HepG2 (cell line): ENCODE results near the gene PLVAP. TPM values are rescaled to one million over a fixed set of nuclear protein-coding genes. Genes with fewer than 3 reads are reported as not detected.

Source experiments
- BRCA1 ChIP-seq: sonication (generic); formaldehyde crosslinking; IDR thresholded peaks from 2 replicates; pipeline ENCODE4 v1.4.0; 2020; ENCODE audit warnings: missing genetic modification reagents
- CHD2 ChIP-seq: IDR thresholded peaks from 2 replicates; pipeline ENCODE4 v1.6.1; 2011; ENCODE audit warnings: low read depth, low read length, improper control_type of control experiment
- EED ChIP-seq: sonication (generic); formaldehyde crosslinking; IDR thresholded peaks from 2 replicates; pipeline ENCODE4 v1.5.0; 2020; ENCODE audit warnings: mild to moderate bottlenecking, missing genetic modification reagents
- FOXO1 ChIP-seq: sonication (generic); formaldehyde crosslinking; IDR thresholded peaks from 2 replicates; pipeline ENCODE4 v1.4.0; 2020; ENCODE audit warnings: missing genetic modification reagents
- IRF2 ChIP-seq: IDR thresholded peaks from 2 replicates; pipeline ENCODE4 v1.6.1; 2018; ENCODE audit warnings: missing genetic modification reagents, missing compliant biosample characterization
- KLF11 ChIP-seq: IDR thresholded peaks from 2 replicates; pipeline ENCODE4 v1.6.1; 2016; ENCODE audit warnings: missing compliant biosample characterization
- KLF12 ChIP-seq: sonication (generic); formaldehyde crosslinking; IDR thresholded peaks from 2 replicates; pipeline ENCODE4 v1.4.0; 2020; ENCODE audit warnings: missing genetic modification reagents, borderline replicate concordance
- NFYB ChIP-seq: sonication (generic); formaldehyde crosslinking; IDR thresholded peaks from 2 replicates; pipeline ENCODE4 v1.4.0; 2020; ENCODE audit warnings: missing genetic modification reagents
- TARDBP ChIP-seq: sonication (generic); formaldehyde crosslinking; IDR thresholded peaks from 2 replicates; pipeline ENCODE4 v1.8.0; 2022; ENCODE audit warnings: mild to moderate bottlenecking, missing genetic modification reagents
- TCF7 ChIP-seq: sonication (generic); IDR thresholded peaks from 2 replicates; pipeline ENCODE4 v1.6.1; 2016; ENCODE audit warnings: antibody characterized with exemption, low read depth
- U2AF2 ChIP-seq: fragments of 200-400 bp; formaldehyde crosslinking; IDR thresholded peaks from 2 replicates; pipeline ENCODE4 v1.6.1; 2017; ENCODE audit warnings: low read depth, mild to moderate bottlenecking, low read length
- ZNF337 ChIP-seq: sonication (generic); formaldehyde crosslinking; IDR thresholded peaks from 2 replicates; pipeline ENCODE4 v1.5.1; 2020; ENCODE audit warnings: missing genetic modification reagents, low read depth, mild to moderate bottlenecking, borderline replicate concordance
- ZNF589 ChIP-seq: sonication (generic); formaldehyde crosslinking; conservative IDR thresholded peaks from 2 replicates; pipeline ENCODE4 v1.8.0; 2022; ENCODE audit warnings: mild to moderate bottlenecking, moderate library complexity, missing genetic modification reagents
- ZNF768 ChIP-seq: sonication (generic); formaldehyde crosslinking; IDR thresholded peaks from 2 replicates; pipeline ENCODE4 v1.4.0; 2020; ENCODE audit warnings: missing genetic modification reagents
- ZNF780A ChIP-seq: sonication (generic); formaldehyde crosslinking; IDR thresholded peaks from 2 replicates; pipeline ENCODE4 v1.8.0; 2022; ENCODE audit warnings: mild to moderate bottlenecking, missing genetic modification reagents, moderate library complexity
- polyA plus RNA-seq, 8 experiments: library from polyadenylated mRNA; depleted of rRNA in 3 of 8; stranded (reverse) in 7 of 8; unstranded in 1 of 8; fragments of >200 nt; fragmentation: Illumina TruSeq in 4 of 8; extraction: Trizol in 4 of 8; gene quantifications; 2 replicates each; pipeline versions ENCODE4 v1.2.1 to v1.2.3, GENCODE V29; 2011 to 2016; ENCODE audit warnings: low read depth in 4 of 8, missing spikeins in 1 of 8, mixed read lengths in 1 of 8; ENCODE audit not compliant: insufficient read depth in 1 of 8
- total RNA-seq, 5 experiments: library from RNA; depleted of rRNA; stranded (reverse); fragments of >200 nt; fragmentation: Illumina TruSeq; extraction: Trizol; gene quantifications; 2 replicates each; pipeline ENCODE4 v1.2.3, GENCODE V29; 2016; ENCODE audit warnings: low read depth in 1 of 5
- TF ChIP-seq, protein P1 (sequence below): sonication (generic); formaldehyde crosslinking; IDR thresholded peaks from 2 replicates; pipeline ENCODE4 v1.4.0; 2020; ENCODE audit warnings: low read depth, mild to moderate bottlenecking, missing genetic modification reagents
- TF ChIP-seq, protein P2 (sequence below): sonication (generic); formaldehyde crosslinking; IDR thresholded peaks from 2 replicates; pipeline ENCODE4 v1.8.0; 2022; ENCODE audit warnings: low read depth, missing genetic modification reagents
- TF ChIP-seq, protein P3 (sequence below): sonication (generic); formaldehyde crosslinking; IDR thresholded peaks from 2 replicates; pipeline ENCODE4; 2020; ENCODE audit warnings: missing genetic modification reagents, mild to moderate bottlenecking, borderline replicate concordance
- TF ChIP-seq, protein P4 (sequence below): sonication (generic); formaldehyde crosslinking; IDR thresholded peaks from 2 replicates; pipeline ENCODE4 v1.5.1; 2020; ENCODE audit warnings: mild to moderate bottlenecking, missing genetic modification reagents, borderline replicate concordance

Gene PLVAP
- total and polyA plus RNA-seq, 2 of the 13 experiments (the other 11 are each of a cell fraction or from before 2014, with no cell fraction given), result 0.26 TPM; not detected in 1

DNA sequence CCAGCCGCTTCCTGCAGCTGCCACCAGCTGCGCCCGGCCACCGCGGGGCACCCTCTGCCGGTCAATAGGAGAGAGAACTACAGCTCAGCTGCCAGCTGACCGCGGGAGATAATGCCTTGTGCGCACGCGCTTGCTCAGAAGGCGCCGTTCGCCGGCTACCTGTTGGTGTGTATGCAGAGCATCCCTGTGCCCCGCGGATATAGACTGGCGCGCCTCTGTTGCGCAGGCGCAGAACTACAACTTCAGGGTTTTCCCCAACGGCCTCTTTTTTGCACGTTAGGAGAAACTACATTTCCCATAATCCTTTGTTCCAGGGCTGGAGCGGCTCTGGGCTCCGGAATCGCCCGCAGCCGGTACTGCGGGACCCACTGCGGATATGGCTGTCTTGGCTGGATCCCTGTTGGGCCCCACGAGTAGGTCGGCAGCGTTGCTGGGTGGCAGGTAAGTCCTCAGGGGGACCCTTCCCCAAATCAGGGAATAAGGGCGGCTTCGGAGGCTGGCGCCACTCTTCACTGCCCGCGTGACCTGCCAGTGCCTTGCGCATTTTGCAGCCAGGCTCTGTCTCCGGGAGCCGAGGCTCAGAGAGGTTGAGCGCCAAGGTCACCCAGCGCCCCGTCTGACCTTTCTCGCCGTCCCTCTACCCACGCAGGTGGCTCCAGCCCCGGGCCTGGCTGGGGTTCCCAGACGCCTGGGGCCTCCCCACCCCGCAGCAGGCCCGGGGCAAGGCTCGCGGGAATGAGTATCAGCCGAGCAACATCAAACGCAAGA, 71.4 kb downstream of the PLVAP start, which contains the start of gene MRPL34 (continued):
- TF ChIP-seq, protein P1, sequence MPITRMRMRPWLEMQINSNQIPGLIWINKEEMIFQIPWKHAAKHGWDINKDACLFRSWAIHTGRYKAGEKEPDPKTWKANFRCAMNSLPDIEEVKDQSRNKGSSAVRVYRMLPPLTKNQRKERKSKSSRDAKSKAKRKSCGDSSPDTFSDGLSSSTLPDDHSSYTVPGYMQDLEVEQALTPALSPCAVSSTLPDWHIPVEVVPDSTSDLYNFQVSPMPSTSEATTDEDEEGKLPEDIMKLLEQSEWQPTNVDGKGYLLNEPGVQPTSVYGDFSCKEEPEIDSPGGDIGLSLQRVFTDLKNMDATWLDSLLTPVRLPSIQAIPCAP (CRISPR knock-in tag), result 0 out of 2 replicates have a peak, but pooled peaks have one; percentile 12
- TF ChIP-seq TARDBP (CRISPR knock-in tag), result peak; percentile 74
- TF ChIP-seq, protein P2, sequence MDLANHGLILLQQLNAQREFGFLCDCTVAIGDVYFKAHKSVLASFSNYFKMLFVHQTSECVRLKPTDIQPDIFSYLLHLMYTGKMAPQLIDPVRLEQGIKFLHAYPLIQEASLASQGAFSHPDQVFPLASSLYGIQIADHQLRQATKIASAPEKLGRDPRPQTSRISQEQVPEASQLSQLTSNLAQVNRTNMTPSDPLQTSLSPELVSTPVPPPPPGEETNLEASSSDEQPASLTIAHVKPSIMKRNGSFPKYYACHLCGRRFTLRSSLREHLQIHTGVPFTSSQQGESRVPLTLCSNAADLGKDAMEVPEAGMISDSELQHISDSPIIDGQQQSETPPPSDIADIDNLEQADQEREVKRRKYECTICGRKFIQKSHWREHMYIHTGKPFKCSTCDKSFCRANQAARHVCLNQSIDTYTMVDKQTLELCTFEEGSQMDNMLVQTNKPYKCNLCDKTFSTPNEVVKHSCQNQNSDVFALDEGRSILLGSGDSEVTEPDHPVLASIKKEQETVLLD (CRISPR knock-in tag), result no peak
- peak; percentile 77; the same call in 1 of the 2 replicates for TF ChIP-seq IRF2 (CRISPR knock-in tag)
- TF ChIP-seq KLF11 (CRISPR knock-in tag), result no peak
- TF ChIP-seq, protein P3, sequence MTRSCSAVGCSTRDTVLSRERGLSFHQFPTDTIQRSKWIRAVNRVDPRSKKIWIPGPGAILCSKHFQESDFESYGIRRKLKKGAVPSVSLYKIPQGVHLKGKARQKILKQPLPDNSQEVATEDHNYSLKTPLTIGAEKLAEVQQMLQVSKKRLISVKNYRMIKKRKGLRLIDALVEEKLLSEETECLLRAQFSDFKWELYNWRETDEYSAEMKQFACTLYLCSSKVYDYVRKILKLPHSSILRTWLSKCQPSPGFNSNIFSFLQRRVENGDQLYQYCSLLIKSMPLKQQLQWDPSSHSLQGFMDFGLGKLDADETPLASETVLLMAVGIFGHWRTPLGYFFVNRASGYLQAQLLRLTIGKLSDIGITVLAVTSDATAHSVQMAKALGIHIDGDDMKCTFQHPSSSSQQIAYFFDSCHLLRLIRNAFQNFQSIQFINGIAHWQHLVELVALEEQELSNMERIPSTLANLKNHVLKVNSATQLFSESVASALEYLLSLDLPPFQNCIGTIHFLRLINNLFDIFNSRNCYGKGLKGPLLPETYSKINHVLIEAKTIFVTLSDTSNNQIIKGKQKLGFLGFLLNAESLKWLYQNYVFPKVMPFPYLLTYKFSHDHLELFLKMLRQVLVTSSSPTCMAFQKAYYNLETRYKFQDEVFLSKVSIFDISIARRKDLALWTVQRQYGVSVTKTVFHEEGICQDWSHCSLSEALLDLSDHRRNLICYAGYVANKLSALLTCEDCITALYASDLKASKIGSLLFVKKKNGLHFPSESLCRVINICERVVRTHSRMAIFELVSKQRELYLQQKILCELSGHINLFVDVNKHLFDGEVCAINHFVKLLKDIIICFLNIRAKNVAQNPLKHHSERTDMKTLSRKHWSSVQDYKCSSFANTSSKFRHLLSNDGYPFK (CRISPR knock-in tag), result peak; percentile 51; the same call in 1 of the 2 replicates
- TF ChIP-seq FOXO1 (CRISPR knock-in tag), result peak; percentile 48; the same call in 1 of the 2 replicates
- no peak for TF ChIP-seq U2AF2
- TF ChIP-seq, protein P4, sequence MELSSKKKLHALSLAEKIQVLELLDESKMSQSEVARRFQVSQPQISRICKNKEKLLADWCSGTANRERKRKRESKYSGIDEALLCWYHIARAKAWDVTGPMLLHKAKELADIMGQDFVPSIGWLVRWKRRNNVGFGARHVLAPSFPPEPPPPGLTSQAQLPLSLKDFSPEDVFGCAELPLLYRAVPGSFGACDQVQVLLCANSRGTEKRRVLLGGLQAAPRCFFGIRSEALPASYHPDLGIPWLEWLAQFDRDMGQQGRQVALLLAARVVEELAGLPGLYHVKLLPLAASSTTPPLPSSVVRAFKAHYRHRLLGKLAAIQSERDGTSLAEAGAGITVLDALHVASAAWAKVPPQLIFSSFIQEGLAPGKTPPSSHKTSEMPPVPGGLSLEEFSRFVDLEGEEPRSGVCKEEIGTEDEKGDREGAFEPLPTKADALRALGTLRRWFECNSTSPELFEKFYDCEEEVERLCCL (CRISPR knock-in tag), result no peak
- TF ChIP-seq BRCA1 (CRISPR knock-in tag), result no peak; the same call in 1 of the 2 replicates
- no peak for TF ChIP-seq KLF12 (CRISPR knock-in tag)
- TF ChIP-seq ZNF337 (CRISPR knock-in tag), result peak; percentile 14; the same call in 1 of the 2 replicates
- no peak for TF ChIP-seq ZNF780A (CRISPR knock-in tag)
- TF ChIP-seq EED (CRISPR knock-in tag), result no peak
- peak; percentile 64 for TF ChIP-seq CHD2
- no peak for TF ChIP-seq TCF7
- TF ChIP-seq ZNF768, result peak; percentile 98
- TF ChIP-seq ZNF589 (CRISPR knock-in tag), result no peak
- TF ChIP-seq NFYB (CRISPR knock-in tag), result peak; percentile 9; the same call in 1 of the 2 replicates
